Ovary (tissue), 3 donors: ENCODE data around the gene CDH23.

Source experiments
- POLR2A ChIP-seq: fragments of 450-650 bp; IDR thresholded peaks from one replicate; pipeline ENCODE4 v1.6.1; 2017; ENCODE audit warnings: antibody characterized with exemption, mild to moderate bottlenecking, moderate library complexity
- TF ChIP-seq, protein P1 (sequence below), 3 donors: fragments of 450-650 bp in 2 of 3; fragments of 200-600 bp in 1 of 3; IDR thresholded peaks; one replicate each; pipeline versions ENCODE4 v1.5.1 to v1.8.0; 2016 to 2022; ENCODE audit warnings: antibody characterized with exemption in 3 of 3, mild to moderate bottlenecking in 1 of 3
- donor health status: DM: no; HTN: no; CAD: no.

DNA sequence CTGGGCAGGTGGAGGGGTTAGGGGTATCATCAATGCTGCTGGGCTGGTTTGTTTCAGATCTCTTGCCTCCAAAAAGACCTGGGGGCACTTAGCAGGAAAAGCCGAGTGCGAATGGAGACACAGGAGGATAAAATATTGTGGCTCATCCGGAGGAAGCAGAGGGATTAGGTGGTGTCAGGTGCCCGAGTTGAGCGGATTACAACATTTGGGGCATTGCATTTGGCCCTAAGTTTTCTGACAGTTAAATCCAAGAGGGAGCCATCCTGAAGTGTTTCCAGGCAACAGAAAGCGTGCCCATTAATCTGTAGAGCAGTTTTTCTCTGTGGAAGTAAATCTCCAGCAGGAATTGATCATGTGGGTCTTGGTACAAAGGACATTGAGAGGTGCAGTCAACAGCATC is 85.9 kb downstream of the CDH23 start:
- TF ChIP-seq, protein P1, sequence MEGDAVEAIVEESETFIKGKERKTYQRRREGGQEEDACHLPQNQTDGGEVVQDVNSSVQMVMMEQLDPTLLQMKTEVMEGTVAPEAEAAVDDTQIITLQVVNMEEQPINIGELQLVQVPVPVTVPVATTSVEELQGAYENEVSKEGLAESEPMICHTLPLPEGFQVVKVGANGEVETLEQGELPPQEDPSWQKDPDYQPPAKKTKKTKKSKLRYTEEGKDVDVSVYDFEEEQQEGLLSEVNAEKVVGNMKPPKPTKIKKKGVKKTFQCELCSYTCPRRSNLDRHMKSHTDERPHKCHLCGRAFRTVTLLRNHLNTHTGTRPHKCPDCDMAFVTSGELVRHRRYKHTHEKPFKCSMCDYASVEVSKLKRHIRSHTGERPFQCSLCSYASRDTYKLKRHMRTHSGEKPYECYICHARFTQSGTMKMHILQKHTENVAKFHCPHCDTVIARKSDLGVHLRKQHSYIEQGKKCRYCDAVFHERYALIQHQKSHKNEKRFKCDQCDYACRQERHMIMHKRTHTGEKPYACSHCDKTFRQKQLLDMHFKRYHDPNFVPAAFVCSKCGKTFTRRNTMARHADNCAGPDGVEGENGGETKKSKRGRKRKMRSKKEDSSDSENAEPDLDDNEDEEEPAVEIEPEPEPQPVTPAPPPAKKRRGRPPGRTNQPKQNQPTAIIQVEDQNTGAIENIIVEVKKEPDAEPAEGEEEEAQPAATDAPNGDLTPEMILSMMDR (IDR thresholded peaks at IDR 0.05), result no peak
- no peak for TF ChIP-seq POLR2A
